Chondrocyte (in vitro differentiated cells): ENCODE results near the gene PI16. TPM values are rescaled to one million over a fixed set of nuclear protein-coding genes. Genes with fewer than 3 reads are reported as not detected.
A peak's percentile ranks its signal among the peaks of the same experiment; 100 is the strongest.

Experiments
- DNase-seq: peaks from one replicate; pipeline ENCODE4 v3.0.0; 2021; ENCODE audit warnings: mixed read lengths, low spot score
- H3K27ac Mint-ChIP-seq: one replicate; pipeline ENCODE4 v1.8.0; 2021; ENCODE audit warnings: mild to moderate bottlenecking, moderate library complexity, mixed read lengths; ENCODE audit not compliant: unreplicated experiment
- H3K27me3 Mint-ChIP-seq: 2 replicates; pipeline ENCODE4 v1.8.0; 2021; ENCODE audit warnings: low read depth, mixed read lengths
- H3K36me3 Mint-ChIP-seq: 2 replicates; pipeline ENCODE4 v1.8.0; 2021; ENCODE audit warnings: low read depth, mixed read lengths
- H3K4me1 Mint-ChIP-seq: 2 replicates; pipeline ENCODE4 v1.8.0; 2021; ENCODE audit warnings: low read depth, mild to moderate bottlenecking, mixed read lengths
- H3K4me3 Mint-ChIP-seq: one replicate; pipeline ENCODE4 v1.8.0; 2021; ENCODE audit warnings: mild to moderate bottlenecking, moderate library complexity, mixed read lengths; ENCODE audit not compliant: unreplicated experiment
- H3K9me3 Mint-ChIP-seq: 2 replicates; pipeline ENCODE4 v1.8.0; 2021; ENCODE audit warnings: low read depth, mixed read lengths
- CTCF ChIP-seq: fragments of 200-600 bp; sonication (generic); IDR thresholded peaks from 2 replicates; pipeline ENCODE4 v1.5.0; 2021; ENCODE audit warnings: antibody characterized with exemption, mild to moderate bottlenecking, moderate library complexity
- total RNA-seq: library from RNA; stranded (reverse); gene quantifications from 3 replicates; pipeline ENCODE4 v1.2.1, GENCODE V29; 2021

PI16 gene
- total RNA-seq, 1 donor from 2014 or later: not detected

- no peak for TF ChIP-seq CTCF
- no peak overlapping the region for H3K4me3 Mint-ChIP-seq
- peak; percentile 46 for DNase-seq
- H3K36me3 Mint-ChIP-seq: peaks cover 30% of the 10 kb centered on the region
- H3K4me1 Mint-ChIP-seq: peaks cover 11% of the 10 kb centered on the region
- no peaks in the 10 kb centered on the region for H3K27me3 Mint-ChIP-seq
- H3K9me3 Mint-ChIP-seq: no peaks in the 10 kb centered on the region
- H3K27ac Mint-ChIP-seq: no peak overlapping the region
Observed at GRCh38 chr6:36967301-36967700, 12.8 kb downstream of the PI16 start.

GRCh38 chr6:36967757-36968156 lies 13.2 kb downstream of the PI16 start:
- peak; percentile 32 for DNase-seq
- Mint-ChIP-seq H3K36me3 (peaks cover 34% of the 10 kb centered on the region), H3K4me1 (peaks cover 11% of the 10 kb centered on the region), H3K4me3 (no peak overlapping the region), H3K9me3 (no peaks in the 10 kb centered on the region), H3K27me3 (no peaks in the 10 kb centered on the region), H3K27ac (no peak overlapping the region)
- TF ChIP-seq CTCF: no peak

GRCh38 chr6:36968266-36968977 lies 13.9 kb downstream of the PI16 start:
- H3K36me3 Mint-ChIP-seq: peaks cover 37% of the 10 kb centered on the region
- no peak for TF ChIP-seq CTCF
- DNase-seq: peak; percentile 86
- H3K4me1 Mint-ChIP-seq: peaks cover 11% of the 10 kb centered on the region
- H3K27ac Mint-ChIP-seq: no peak overlapping the region
- H3K4me3 Mint-ChIP-seq: no peak overlapping the region
- H3K27me3 Mint-ChIP-seq: no peaks in the 10 kb centered on the region
- H3K9me3 Mint-ChIP-seq: no peaks in the 10 kb centered on the region

- Mint-ChIP-seq H3K9me3 (no peaks in the 10 kb centered on the region), H3K27me3 (no peaks in the 10 kb centered on the region), H3K27ac (no peak overlapping the region), H3K4me3 (no peak overlapping the region), H3K36me3 (peaks cover 40% of the 10 kb centered on the region), H3K4me1 (peaks cover 11% of the 10 kb centered on the region)
- no peak for TF ChIP-seq CTCF
- peak; percentile 74 for DNase-seq
Observed at GRCh38 chr6:36969240-36969691, 14.7 kb downstream of the PI16 start.

- H3K27me3 Mint-ChIP-seq: no peaks in the 10 kb centered on the region
- peaks cover 7% of the 10 kb centered on the region for H3K4me1 Mint-ChIP-seq
- peaks cover 47% of the 10 kb centered on the region for H3K36me3 Mint-ChIP-seq
- H3K4me3 Mint-ChIP-seq: no peak overlapping the region
- no peak for DNase-seq
- no peak for TF ChIP-seq CTCF
- H3K9me3 Mint-ChIP-seq: no peaks in the 10 kb centered on the region
- H3K27ac Mint-ChIP-seq: no peak overlapping the region
Observed at GRCh38 chr6:36969988-36970891, 15.7 kb downstream of the PI16 start.
